Occipital lobe (tissue), 2 donors: Measurements from ENCODE around the gene LRIG1. TPM values are rescaled to one million over a fixed set of nuclear protein-coding genes. Genes with fewer than 3 reads are reported as not detected.
"Not testable (repeated sequence)": the region's sequence is repeated elsewhere in the genome, so short reads cannot be mapped to it uniquely, and the experiment has no call there.

Source experiments
- DNase-seq: peaks from one replicate; lab custom pipeline; 2025; lab: John Stamatoyannopoulos, UW
- total RNA-seq: library from RNA; depleted of rRNA; stranded (reverse); fragments of >200 nt; gene quantifications from one replicate; pipeline ENCODE4 v1.2.3, GENCODE V29; 2014

Gene LRIG1
- total RNA-seq, 1 donor from 2014 or later = 72.7 TPM

DNA sequence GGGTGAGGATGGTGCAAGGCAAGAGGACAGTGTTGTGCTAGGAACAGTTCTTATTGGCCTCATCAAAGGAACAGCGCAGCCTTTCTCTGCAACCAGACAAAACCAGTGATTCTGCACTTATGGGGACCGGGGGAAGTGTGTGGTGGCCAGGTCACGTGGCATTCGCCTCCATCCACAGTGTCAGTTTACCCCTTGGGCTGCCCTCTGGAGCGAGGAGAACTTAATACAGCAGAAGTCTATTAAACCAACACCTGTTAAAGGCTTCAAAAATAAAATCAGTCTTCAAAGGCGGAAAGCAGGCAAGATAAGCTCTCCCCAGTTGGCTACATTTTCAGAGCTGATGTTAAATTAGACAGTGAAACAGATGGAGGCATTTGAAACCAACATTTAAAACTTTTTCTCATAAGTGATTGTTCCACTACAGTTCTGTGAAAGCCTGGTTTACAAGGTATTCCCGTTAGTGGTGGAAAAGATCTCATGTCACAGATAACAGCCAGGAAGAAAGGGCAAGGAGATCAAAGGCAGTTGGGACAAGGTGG lies 75.2 kb downstream of the LRIG1 start:
- DNase-seq = no peak

- DNase-seq = no peak
Measured at GRCh38 chr3:66425032-66425431, 75.8 kb downstream of the LRIG1 start.

GRCh38 chr3:66423791-66424190 lies 77.0 kb downstream of the LRIG1 start:
- DNase-seq = no peak

GRCh38 chr3:66421893-66422292 lies 78.9 kb downstream of the LRIG1 start:
- DNase-seq = not testable (repeated sequence)

GRCh38 chr3:66421144-66421543 lies 79.7 kb downstream of the LRIG1 start:
- DNase-seq = not testable (repeated sequence)

GRCh38 chr3:66419036-66419435 lies 81.8 kb downstream of the LRIG1 start:
- DNase-seq = no peak

DNA sequence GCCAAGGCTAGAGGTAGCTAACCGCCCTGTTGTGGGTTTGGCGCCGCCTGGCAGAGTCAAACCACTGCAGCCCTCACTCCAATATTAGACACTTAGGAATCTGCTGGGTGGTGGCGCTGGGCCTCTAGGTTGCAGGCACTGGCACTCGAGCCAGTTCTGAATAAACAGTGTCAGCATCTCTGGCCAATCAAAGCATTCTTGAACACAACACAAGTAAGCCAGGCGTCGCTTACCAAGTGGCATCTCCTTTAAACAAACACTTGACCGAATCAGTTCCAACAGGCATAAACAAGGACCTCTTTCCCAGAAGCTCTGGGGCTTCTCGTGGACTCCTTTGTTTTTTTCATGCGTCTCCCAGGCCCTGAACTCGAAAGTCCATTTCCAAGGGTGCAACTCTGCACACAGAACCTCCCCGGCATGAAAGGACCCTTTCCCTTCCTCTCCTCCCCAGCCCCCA lies 82.3 kb downstream of the LRIG1 start:
- peak; percentile 28 for DNase-seq

- DNase-seq = no peak
Measured at GRCh38 chr3:66416556-66417304, 84.1 kb downstream of the LRIG1 start.

- DNase-seq = no peak
Measured at GRCh38 chr3:66415867-66416428, 84.9 kb downstream of the LRIG1 start.

DNA sequence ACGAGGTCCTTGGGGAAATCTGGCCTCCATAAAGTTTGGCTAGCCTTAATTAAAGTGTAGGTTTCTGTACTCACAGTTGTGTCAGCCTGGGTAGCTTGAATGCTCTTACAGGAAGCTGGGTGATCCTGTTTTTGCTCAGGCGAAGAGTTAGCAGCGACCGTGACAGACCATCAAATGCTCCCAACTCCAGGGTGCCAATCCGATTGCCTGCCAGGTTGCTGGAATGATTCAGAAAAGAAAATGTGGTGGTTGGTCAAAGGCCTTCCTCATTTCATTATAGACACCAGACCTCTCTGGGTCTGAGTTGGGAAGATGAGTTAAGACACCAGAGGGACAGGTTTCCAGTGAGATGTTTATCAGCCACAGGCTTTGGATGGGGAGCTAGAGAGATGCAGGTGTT lies 86.0 kb downstream of the LRIG1 start:
- DNase-seq = no peak

DNA sequence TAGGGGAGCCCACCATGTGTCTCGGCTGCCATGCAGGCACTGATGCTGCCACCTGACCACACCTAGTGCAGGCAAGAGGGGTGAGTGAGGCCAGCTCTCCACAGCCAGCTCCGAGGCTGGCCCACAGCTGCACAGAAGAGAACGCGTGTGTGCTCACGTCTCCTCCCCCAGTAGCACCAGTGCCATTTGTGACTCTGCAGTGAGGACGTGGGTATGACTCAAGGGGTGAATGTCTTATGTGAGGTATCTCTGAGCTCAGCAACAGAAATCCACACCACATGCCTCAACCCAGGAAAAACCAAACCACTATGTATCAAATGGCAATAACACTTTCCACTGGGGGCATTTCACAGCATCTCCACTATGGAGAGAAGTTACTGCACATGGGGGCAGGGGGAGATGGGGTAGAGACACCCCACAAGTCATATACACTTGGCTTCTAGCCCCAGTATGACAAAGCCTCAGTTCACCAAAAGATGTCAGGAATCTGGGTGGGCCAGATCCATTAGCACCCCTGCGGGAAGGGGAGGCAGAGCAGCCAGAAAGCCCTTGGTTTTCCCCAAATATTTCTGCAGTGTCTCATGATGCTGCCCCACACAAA lies 87.6 kb downstream of the LRIG1 start:
- no peak for DNase-seq

DNA sequence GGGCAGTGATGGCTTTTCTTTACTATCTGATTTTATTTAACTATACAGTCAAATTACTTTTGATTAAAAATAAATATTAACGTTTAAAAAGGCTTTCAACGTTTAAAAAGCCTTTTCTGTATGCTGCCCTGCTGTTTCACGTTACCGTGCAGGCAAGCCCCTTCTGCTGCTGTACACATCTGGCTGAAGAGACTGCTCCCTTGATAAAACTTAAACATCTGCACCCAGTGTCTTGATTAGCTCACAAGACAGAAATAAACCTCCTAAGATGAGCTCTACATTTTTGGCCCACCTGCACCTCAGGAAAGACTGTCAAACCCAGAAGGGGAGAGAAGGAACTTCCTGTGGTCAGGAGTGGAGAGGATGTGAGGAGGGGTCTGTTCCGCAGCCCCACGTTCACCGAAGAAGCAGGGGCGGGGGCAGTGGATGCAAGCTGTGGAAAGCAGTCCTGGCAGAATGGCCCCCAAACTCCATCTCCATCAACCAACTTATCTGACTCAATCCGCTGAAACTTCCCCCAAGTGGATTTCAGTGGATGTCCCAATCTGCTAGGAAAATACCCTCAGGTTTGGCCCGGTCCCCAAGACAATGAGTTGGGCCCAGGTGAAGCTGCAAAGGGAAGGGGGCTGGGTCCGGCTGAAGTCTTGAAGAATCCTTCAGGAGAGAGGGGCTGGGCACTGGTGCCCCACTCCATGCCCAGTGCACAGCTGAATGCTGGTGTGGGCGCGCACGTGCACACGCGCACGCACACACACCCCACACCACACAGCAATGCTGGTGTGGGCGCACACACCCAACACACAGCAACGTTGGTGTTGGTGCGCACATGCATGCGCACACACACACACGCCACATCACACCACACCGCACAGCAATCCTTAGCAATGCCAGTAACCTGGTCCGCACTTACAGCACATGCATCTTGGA lies 88.6 kb downstream of the LRIG1 start:
- no peak for DNase-seq

DNA sequence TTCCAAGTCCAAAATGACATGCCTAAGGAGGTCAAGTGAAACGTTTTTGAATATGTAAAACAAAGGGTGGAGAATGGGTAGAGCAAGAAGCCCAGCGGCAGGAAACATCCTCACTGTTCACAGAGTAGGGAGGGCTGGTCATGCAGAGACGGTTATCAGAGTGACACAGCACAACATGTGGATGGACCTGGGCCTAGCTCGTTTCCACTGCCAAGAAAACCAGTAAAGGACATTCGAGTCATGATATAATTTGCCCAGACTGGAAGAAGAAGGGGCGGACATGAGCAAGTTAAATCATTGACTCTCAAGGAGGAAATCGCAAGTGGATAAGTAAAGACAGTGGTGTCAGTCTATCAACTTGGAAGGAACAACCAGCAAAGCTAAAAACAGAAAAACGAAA lies 89.3 kb downstream of the LRIG1 start:
- DNase-seq = no peak

GRCh38 chr3:66410976-66411375 lies 89.8 kb downstream of the LRIG1 start:
- DNase-seq = no peak

DNA sequence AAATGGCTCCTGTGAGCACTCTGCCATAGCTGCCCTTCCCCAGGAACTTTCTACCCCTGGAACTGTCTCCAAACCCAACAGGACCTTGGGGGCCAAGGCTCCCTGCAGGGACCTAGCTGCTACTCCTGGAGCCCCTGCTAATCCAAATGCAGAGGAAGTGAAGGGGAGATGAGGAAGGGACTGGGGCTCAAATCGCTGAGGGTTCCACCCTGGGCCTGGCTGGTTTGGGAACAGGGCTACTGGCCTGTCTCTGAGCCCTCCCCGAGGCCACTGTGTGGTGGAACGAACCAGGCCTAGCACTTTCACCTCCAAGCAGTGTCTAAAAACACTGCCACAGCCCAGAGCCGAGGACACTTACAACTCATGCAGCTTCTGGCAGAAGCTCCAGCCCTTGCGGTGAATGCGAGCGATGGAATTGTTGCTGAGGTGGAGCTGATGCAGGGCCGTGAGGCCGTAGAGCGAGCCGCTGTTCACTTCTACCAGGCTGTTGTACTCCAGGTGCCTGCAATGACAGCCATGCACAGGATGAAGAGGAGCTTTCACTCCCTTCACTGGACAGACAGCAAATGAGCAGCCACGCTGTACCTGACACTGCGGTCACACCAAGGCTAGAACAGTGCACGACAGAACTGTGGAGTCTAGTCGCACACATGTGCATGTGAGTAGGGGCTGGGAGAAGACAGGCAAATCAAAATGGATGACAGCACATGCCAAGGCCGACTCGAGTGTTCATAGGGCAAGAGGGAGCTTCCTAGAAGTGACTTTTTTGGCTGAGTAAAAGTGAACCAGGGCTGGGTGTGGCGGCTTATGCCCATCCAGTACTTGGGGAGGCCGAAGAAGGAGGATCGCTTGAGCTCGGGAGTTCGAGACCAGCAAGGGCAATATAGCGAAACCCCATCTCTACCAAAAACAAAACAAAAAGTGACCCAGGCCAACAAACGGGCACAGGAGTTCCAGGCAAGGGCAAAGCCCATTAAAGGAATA lies 90.8 kb downstream of the LRIG1 start:
- DNase-seq = no peak

GRCh38 chr3:66407611-66408218 lies 93.1 kb downstream of the LRIG1 start:
- DNase-seq = no peak

- DNase-seq = no peak
Measured at GRCh38 chr3:66406831-66407610, 93.8 kb downstream of the LRIG1 start.

DNA sequence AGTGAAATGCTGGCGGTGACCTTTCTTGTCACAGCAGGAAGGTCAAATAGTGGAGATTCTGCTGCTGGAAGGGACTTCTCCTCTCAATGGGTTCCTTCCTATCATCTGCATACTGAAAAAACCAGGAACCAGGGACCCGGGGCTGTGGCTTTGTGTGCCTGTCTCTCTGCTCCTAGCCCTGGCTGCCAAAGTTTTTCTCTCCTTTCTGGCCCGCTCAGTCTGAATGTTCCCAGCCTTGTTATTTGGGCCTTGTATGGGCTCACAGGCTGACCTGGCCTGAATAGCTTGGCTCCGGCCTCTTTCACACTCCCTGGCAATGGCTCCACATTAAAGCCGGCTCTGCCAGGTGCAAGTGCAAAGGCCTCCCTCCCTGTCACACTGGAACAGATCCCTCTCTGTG lies 94.7 kb downstream of the LRIG1 start:
- DNase-seq = no peak

GRCh38 chr3:66405701-66406091 lies 95.1 kb downstream of the LRIG1 start:
- peak; percentile 47 for DNase-seq
